Activated CD4-positive, alpha-beta T cell treated with anti-CD3 and anti-CD28 coated beads for 36 hours (primary cell): Measurements from ENCODE around the gene SSNA1. TPM values are rescaled to one million over a fixed set of nuclear protein-coding genes. Genes with fewer than 3 reads are reported as not detected.

Experiments
- ATAC-seq: fragments of 200-7000 bp; cut with Tn5 transposase; one replicate; pipeline ENCODE4 v1.10.0; 2021; ENCODE audit warnings: mild to moderate bottlenecking, moderate library complexity
- CTCF ChIA-PET: fragments of 350-600 bp; sonication (Branson Sonifier 250); formaldehyde crosslinking; loops from one replicate; lab custom pipeline; 2021; ENCODE audit warnings: antibody characterized with exemption; lab: Charles Lee
- POLR2A ChIA-PET: fragments of 350-600 bp; sonication (Branson Sonifier 250); formaldehyde crosslinking; loops from one replicate; lab custom pipeline; 2021; ENCODE audit warnings: antibody characterized with exemption, inconsistent platforms; lab: Charles Lee
- DNase-seq: peaks from one replicate; pipeline ENCODE4 v3.0.0-alpha.2; 2020
- H3K27ac Mint-ChIP-seq: one replicate; pipeline ENCODE4 v1.8.0; 2021; ENCODE audit warnings: mixed read lengths
- H3K27me3 Mint-ChIP-seq: one replicate; pipeline ENCODE4 v1.8.0; 2021; ENCODE audit warnings: mixed read lengths
- H3K36me3 Mint-ChIP-seq: one replicate; pipeline ENCODE4 v1.8.0; 2021; ENCODE audit warnings: low read depth, mixed read lengths
- H3K4me1 Mint-ChIP-seq: one replicate; pipeline ENCODE4 v1.8.0; 2021; ENCODE audit warnings: mixed read lengths
- H3K4me3 Mint-ChIP-seq: one replicate; pipeline ENCODE4 v1.8.0; 2021; ENCODE audit warnings: mild to moderate bottlenecking, moderate library complexity, mixed read lengths
- H3K9me3 Mint-ChIP-seq: one replicate; pipeline ENCODE4 v1.8.0; 2021; ENCODE audit warnings: low read depth, mixed read lengths
- intact Hi-C, 2 experiments: fragments of 100-400 bp; cut with DNase I in 1 of 2; cut with micrococcal nuclease in 1 of 2; formaldehyde crosslinking; loops; one replicate each; pipeline versions ENCODE4 v1.14.2 to v1.15.1; 2022 to 2024; cut with DNase I, micrococcal nuclease
- total RNA-seq, 2 experiments: library from RNA; stranded (reverse); gene quantifications; one replicate each; pipeline ENCODE4 v1.2.3, GENCODE V29; 2021

The SSNA1 gene
- total RNA-seq, 2 experiments from 2014 or later = 53.6 to 58.6 TPM

GRCh38 chr9:137146527-137146918, 42.0 kb upstream of the SSNA1 start:
- H3K4me3 Mint-ChIP-seq = no peak overlapping the region
- H3K27ac Mint-ChIP-seq = no peak overlapping the region
- ChIA-PET POLR2A (no interaction called here), CTCF (no interaction called here)
- DNase-seq = no peak
- peaks cover 7% of the 10 kb centered on the region for H3K4me1 Mint-ChIP-seq
- H3K27me3 Mint-ChIP-seq = peaks cover 16% of the 10 kb centered on the region
- H3K9me3 Mint-ChIP-seq = no peaks in the 10 kb centered on the region
- no peaks in the 10 kb centered on the region for H3K36me3 Mint-ChIP-seq
- no peak for ATAC-seq
- intact Hi-C loops = no loop called here

- Mint-ChIP-seq H3K4me1 (peaks cover 8% of the 10 kb centered on the region), H3K27ac (no peak overlapping the region), H3K9me3 (no peaks in the 10 kb centered on the region), H3K4me3 (no peak overlapping the region), H3K27me3 (peaks cover 11% of the 10 kb centered on the region), H3K36me3 (no peaks in the 10 kb centered on the region)
- intact Hi-C loops = no loop called here
- POLR2A ChIA-PET = no interaction called here
- DNase-seq = no peak
- no peak for ATAC-seq
- CTCF ChIA-PET = no interaction called here
Measured at GRCh38 chr9:137147091-137147792, 41.2 kb upstream of the SSNA1 start.

- DNase-seq = no peak
- H3K4me1 Mint-ChIP-seq = peaks cover 8% of the 10 kb centered on the region
- no peaks in the 10 kb centered on the region for H3K9me3 Mint-ChIP-seq
- H3K27me3 Mint-ChIP-seq = peaks cover 8% of the 10 kb centered on the region
- H3K27ac Mint-ChIP-seq = no peak overlapping the region
- POLR2A ChIA-PET = no interaction called here
- intact Hi-C loops = no loop called here
- no peak for ATAC-seq
- CTCF ChIA-PET = no interaction called here
- H3K36me3 Mint-ChIP-seq = no peaks in the 10 kb centered on the region
- no peak overlapping the region for H3K4me3 Mint-ChIP-seq
Measured at GRCh38 chr9:137147793-137148160, 40.7 kb upstream of the SSNA1 start.

- ChIA-PET CTCF (interaction anchor here (0.6 kb wide), 1 partner anchor 108 kb away, joined by 3 read pairs; no protein-coding TSS in a partner anchor), POLR2A (no interaction called here)
- H3K36me3 Mint-ChIP-seq = no peaks in the 10 kb centered on the region
- H3K27ac Mint-ChIP-seq = no peak overlapping the region
- no peak overlapping the region for H3K4me3 Mint-ChIP-seq
- H3K9me3 Mint-ChIP-seq = no peaks in the 10 kb centered on the region
- DNase-seq (no peak), ATAC-seq (no peak)
- intact Hi-C loops = no loop called here
- peaks cover 8% of the 10 kb centered on the region for H3K27me3 Mint-ChIP-seq
- peaks cover 8% of the 10 kb centered on the region for H3K4me1 Mint-ChIP-seq
Measured at GRCh38 chr9:137148242-137148641, 40.2 kb upstream of the SSNA1 start.

- H3K27ac Mint-ChIP-seq = no peak overlapping the region
- ChIA-PET CTCF (interaction anchor here (0.6 kb wide), 1 partner anchor 107 kb away, joined by 3 read pairs; no protein-coding TSS in a partner anchor), POLR2A (no interaction called here)
- peaks cover 8% of the 10 kb centered on the region for H3K4me1 Mint-ChIP-seq
- no peaks in the 10 kb centered on the region for H3K36me3 Mint-ChIP-seq
- H3K9me3 Mint-ChIP-seq = no peaks in the 10 kb centered on the region
- H3K27me3 Mint-ChIP-seq = peaks cover 8% of the 10 kb centered on the region
- intact Hi-C loops = no loop called here
- H3K4me3 Mint-ChIP-seq = no peak overlapping the region
- DNase-seq (no peak), ATAC-seq (no peak)
Measured at GRCh38 chr9:137148661-137149060, 39.8 kb upstream of the SSNA1 start.

- H3K36me3 Mint-ChIP-seq = no peaks in the 10 kb centered on the region
- DNase-seq (no peak), ATAC-seq (no peak)
- intact Hi-C loops = no loop called here
- no peaks in the 10 kb centered on the region for H3K9me3 Mint-ChIP-seq
- H3K4me3 Mint-ChIP-seq = no peak overlapping the region
- ChIA-PET POLR2A (no interaction called here), CTCF (interaction anchor here (0.6 to 1.1 kb wide), 2 partner anchors 11 to 454 kb away, joined by 3 to 4 read pairs; partner anchors contain the start of gene GRIN1)
- H3K27me3 Mint-ChIP-seq = peaks cover 8% of the 10 kb centered on the region
- H3K4me1 Mint-ChIP-seq = peaks cover 8% of the 10 kb centered on the region
- no peak overlapping the region for H3K27ac Mint-ChIP-seq
Measured at GRCh38 chr9:137149363-137149762, 39.1 kb upstream of the SSNA1 start.

GRCh38 chr9:137149942-137150616, 38.4 kb upstream of the SSNA1 start:
- intact Hi-C loops = loop anchor here in 1 of 2 experiments (1.0 to 2.0 kb wide), 4 partner anchors 172 to 359 kb away; partner anchors contain the start of genes NSMF and TMEM141
- H3K9me3 Mint-ChIP-seq = no peaks in the 10 kb centered on the region
- H3K4me1 Mint-ChIP-seq = peaks cover 8% of the 10 kb centered on the region
- no peak overlapping the region for H3K4me3 Mint-ChIP-seq
- CTCF ChIA-PET = interaction anchor here (0.5 to 1.1 kb wide), 6 partner anchors 11 to 453 kb away, joined by 3 to 4 read pairs (median 3); partner anchors contain the start of genes GRIN1 and LCN10
- no peak overlapping the region for H3K27ac Mint-ChIP-seq
- no peaks in the 10 kb centered on the region for H3K36me3 Mint-ChIP-seq
- peaks cover 8% of the 10 kb centered on the region for H3K27me3 Mint-ChIP-seq
- POLR2A ChIA-PET = interaction anchor here (0.6 to 1.6 kb wide), 4 partner anchors 20 to 266 kb away, joined by 3 to 4 read pairs (median 4); no protein-coding TSS in a partner anchor
- DNase-seq (no peak), ATAC-seq (peak; percentile 25)

GRCh38 chr9:137150617-137151457, 37.6 kb upstream of the SSNA1 start:
- H3K9me3 Mint-ChIP-seq = no peaks in the 10 kb centered on the region
- intact Hi-C loops = loop anchor here in 1 of 2 experiments (1.0 to 2.0 kb wide), 14 partner anchors 22 to 454 kb away; partner anchors contain the start of genes ARRDC1, MAN1B1, NDOR1 and NSMF
- ATAC-seq (peak; percentile 80), DNase-seq (peak; percentile 90)
- H3K4me1 Mint-ChIP-seq = peaks cover 8% of the 10 kb centered on the region
- H3K36me3 Mint-ChIP-seq = no peaks in the 10 kb centered on the region
- ChIA-PET POLR2A (interaction anchor here (0.6 to 1.6 kb wide), 6 partner anchors 21 to 409 kb away, joined by 3 to 4 read pairs (median 3); no protein-coding TSS in a partner anchor), CTCF (interaction anchor here (0.6 to 1.0 kb wide), 6 partner anchors 16 to 92 kb away, joined by 3 read pairs; no protein-coding TSS in a partner anchor)
- no peak overlapping the region for H3K27ac Mint-ChIP-seq
- no peak overlapping the region for H3K4me3 Mint-ChIP-seq
- peaks cover 8% of the 10 kb centered on the region for H3K27me3 Mint-ChIP-seq

GRCh38 chr9:137152844-137153405, 35.6 kb upstream of the SSNA1 start:
- intact Hi-C loops = no loop called here
- H3K36me3 Mint-ChIP-seq = no peaks in the 10 kb centered on the region
- ATAC-seq (no peak), DNase-seq (no peak)
- POLR2A ChIA-PET = no interaction called here
- H3K9me3 Mint-ChIP-seq = no peaks in the 10 kb centered on the region
- H3K27ac Mint-ChIP-seq = no peak overlapping the region
- no peak overlapping the region for H3K4me3 Mint-ChIP-seq
- H3K27me3 Mint-ChIP-seq = peaks cover 17% of the 10 kb centered on the region
- CTCF ChIA-PET = no interaction called here
- peaks cover 15% of the 10 kb centered on the region for H3K4me1 Mint-ChIP-seq

GRCh38 chr9:137156567-137157375, 31.7 kb upstream of the SSNA1 start:
- CTCF ChIA-PET = interaction anchor here (0.7 to 1.3 kb wide), 3 partner anchors 15 to 80 kb away, joined by 3 read pairs; partner anchors contain the start of gene TMEM210
- ATAC-seq = peak; percentile 79
- H3K4me3 Mint-ChIP-seq = peak overlapping the region; percentile 36
- H3K27me3 Mint-ChIP-seq = peaks cover 30% of the 10 kb centered on the region
- intact Hi-C loops = loop anchor here in 1 of 2 experiments (1.0 to 2.0 kb wide), 3 partner anchors 32 to 178 kb away; partner anchors contain the start of genes ANAPC2 and SSNA1
- POLR2A ChIA-PET = interaction anchor here (0.7 kb wide), 1 partner anchor 47 kb away, joined by 3 read pairs; no protein-coding TSS in a partner anchor
- H3K9me3 Mint-ChIP-seq = no peaks in the 10 kb centered on the region
- peaks cover 11% of the 10 kb centered on the region for H3K4me1 Mint-ChIP-seq
- DNase-seq = peak; percentile 85
- no peak overlapping the region for H3K27ac Mint-ChIP-seq
- no peaks in the 10 kb centered on the region for H3K36me3 Mint-ChIP-seq
